HL-60/S4 treated with retinoic acid at 250 ng/mL for 4 days and 3 days (cell line): Measurements from ENCODE around the gene ZNF146.
"Not testable (repeated sequence)": the region's sequence is repeated elsewhere in the genome, so short reads cannot be mapped to it uniquely, and the experiment has no call there.

Experiments used
- in situ Hi-C: fragments of 300-500 bp; cut with MboI; formaldehyde crosslinking; loops from 2 replicates; pipeline ENCODE4 v1.7.0; 2022; ENCODE audit warnings: low sequenced_read_pairs

ZNF146 gene

GRCh38 chr19:36269295-36269694 is 54.4 kb downstream of the ZNF146 start:
- in situ Hi-C loops = not testable (repeated sequence)
